Mesenchymal stem cell (in vitro differentiated cells and primary cell): ENCODE measurements around the gene AGPAT2.

Experiments used
- DNase-seq: peaks from one replicate; pipeline ENCODE4 v3.0.0-alpha.2; 2013
- H2AFZ ChIP-seq: one replicate; pipeline ENCODE4 v1.6.1; 2013; ENCODE audit warnings: low read depth, mild to moderate bottlenecking, control low read depth, inconsistent platforms, low read length, moderate library complexity
- H2AK5ac ChIP-seq: 2 replicates; pipeline ENCODE4 v1.6.1; 2013; ENCODE audit warnings: low read length, moderate library complexity, mild to moderate bottlenecking, inconsistent platforms; ENCODE audit not compliant: severe bottlenecking
- H2BK120ac ChIP-seq: one replicate; pipeline ENCODE4 v1.6.1; 2013; ENCODE audit warnings: low read depth, mild to moderate bottlenecking, inconsistent platforms, low read length, moderate library complexity
- H2BK12ac ChIP-seq, 2 experiments: one replicate each; pipeline ENCODE4 v1.6.1; 2013; ENCODE audit warnings: inconsistent platforms in 2 of 2, low read length in 2 of 2, mild to moderate bottlenecking in 2 of 2, moderate library complexity in 2 of 2, control low read depth in 1 of 2
- H2BK15ac ChIP-seq: one replicate; pipeline ENCODE4 v1.6.1; 2013; ENCODE audit warnings: mild to moderate bottlenecking, low read depth, inconsistent platforms; ENCODE audit not compliant: poor library complexity, severe bottlenecking
- H2BK5ac ChIP-seq: 2 replicates; pipeline ENCODE4 v1.6.1; 2013; ENCODE audit warnings: low read depth, mild to moderate bottlenecking, low read length, control low read depth, inconsistent platforms; ENCODE audit not compliant: poor library complexity, severe bottlenecking
- H3K14ac ChIP-seq, 2 experiments: one replicate each; pipeline ENCODE4 v1.6.1; 2013; ENCODE audit warnings: inconsistent platforms in 2 of 2, low read length in 2 of 2, control low read depth in 1 of 2, mild to moderate bottlenecking in 1 of 2, moderate library complexity in 1 of 2
- H3K18ac ChIP-seq, 2 experiments: one replicate each; pipeline ENCODE4 v1.6.1; 2013; ENCODE audit warnings: inconsistent platforms in 2 of 2, low read length in 2 of 2, control low read depth in 1 of 2, low read depth in 1 of 2, mild to moderate bottlenecking in 1 of 2
- H3K23ac ChIP-seq, 2 experiments: one replicate each; pipeline ENCODE4 v1.6.1; 2013; ENCODE audit warnings: inconsistent platforms in 2 of 2, low read length in 2 of 2, mild to moderate bottlenecking in 2 of 2, moderate library complexity in 2 of 2, control low read depth in 1 of 2
- H3K27ac ChIP-seq: 2 replicates; pipeline ENCODE4 v1.5.1; 2013; ENCODE audit warnings: mild to moderate bottlenecking, moderate library complexity, low read length, control low read depth, inconsistent platforms; ENCODE audit not compliant: poor library complexity, severe bottlenecking
- H3K27me3 ChIP-seq, 2 experiments: 2 replicates each; pipeline versions ENCODE4 v1.6.1 to v1.7.0; 2013; ENCODE audit warnings: low read length in 2 of 2, mild to moderate bottlenecking in 2 of 2, moderate library complexity in 2 of 2, control low read depth in 1 of 2, inconsistent platforms in 1 of 2; ENCODE audit not compliant: control insufficient read depth in 1 of 2, insufficient read depth in 1 of 2
- H3K36me3 ChIP-seq, 2 experiments: 2 replicates each; pipeline versions ENCODE4 v1.6.1 to v1.7.0; 2013; ENCODE audit warnings: low read length in 2 of 2, control low read depth in 1 of 2, inconsistent platforms in 1 of 2, low read depth in 1 of 2, mild to moderate bottlenecking in 1 of 2; ENCODE audit not compliant: insufficient read depth in 2 of 2, control insufficient read depth in 1 of 2
- H3K4ac ChIP-seq, 2 experiments: one replicate each; pipeline ENCODE4 v1.6.1; 2013; ENCODE audit warnings: inconsistent platforms in 2 of 2, low read length in 2 of 2, mild to moderate bottlenecking in 2 of 2, moderate library complexity in 2 of 2, control low read depth in 1 of 2, low read depth in 1 of 2
- H3K4me1 ChIP-seq: 2 replicates; pipeline ENCODE4 v1.6.1; 2013; ENCODE audit warnings: low read depth, low read length, control low read depth; ENCODE audit not compliant: control insufficient read depth, insufficient read depth
- H3K4me2 ChIP-seq: 2 replicates; pipeline ENCODE4 v1.6.1; 2013; ENCODE audit warnings: low read length, mild to moderate bottlenecking, inconsistent platforms; ENCODE audit not compliant: poor library complexity, severe bottlenecking
- H3K4me3 ChIP-seq, 2 experiments: 2 replicates each; pipeline versions ENCODE4 v1.5.1 to v1.7.0; 2013; ENCODE audit warnings: low read length in 2 of 2, mild to moderate bottlenecking in 2 of 2, control low read depth in 1 of 2, low read depth in 1 of 2; ENCODE audit not compliant: insufficient read depth in 1 of 2
- H3K79me1 ChIP-seq: replicated peaks from 2 replicates; pipeline ENCODE4 v1.6.1; 2013; ENCODE audit warnings: mild to moderate bottlenecking, control low read depth, low read length, inconsistent platforms; ENCODE audit not compliant: poor library complexity, severe bottlenecking
- H3K9ac ChIP-seq: 2 replicates; pipeline ENCODE4 v1.7.0; 2013; ENCODE audit warnings: mild to moderate bottlenecking, low read length, moderate library complexity
- H3K9me3 ChIP-seq: 2 replicates; pipeline ENCODE4 v1.7.0; 2013; ENCODE audit warnings: mild to moderate bottlenecking, low read length; ENCODE audit not compliant: control insufficient read depth
- H4K8ac ChIP-seq: one replicate; pipeline ENCODE4 v1.6.1; 2013; ENCODE audit warnings: inconsistent platforms, mild to moderate bottlenecking, low read length, moderate library complexity
- H4K91ac ChIP-seq: one replicate; pipeline ENCODE4 v1.6.1; 2013; ENCODE audit warnings: mild to moderate bottlenecking, low read length, inconsistent platforms
- WGBS: methylation state at CpG from one replicate; pipeline ENCODE4 v1.1.7; 2013; ENCODE audit warnings: mixed read lengths; 5-methylcytosine and 5-hydroxymethylcytosine counted together

The AGPAT2 gene

DNA sequence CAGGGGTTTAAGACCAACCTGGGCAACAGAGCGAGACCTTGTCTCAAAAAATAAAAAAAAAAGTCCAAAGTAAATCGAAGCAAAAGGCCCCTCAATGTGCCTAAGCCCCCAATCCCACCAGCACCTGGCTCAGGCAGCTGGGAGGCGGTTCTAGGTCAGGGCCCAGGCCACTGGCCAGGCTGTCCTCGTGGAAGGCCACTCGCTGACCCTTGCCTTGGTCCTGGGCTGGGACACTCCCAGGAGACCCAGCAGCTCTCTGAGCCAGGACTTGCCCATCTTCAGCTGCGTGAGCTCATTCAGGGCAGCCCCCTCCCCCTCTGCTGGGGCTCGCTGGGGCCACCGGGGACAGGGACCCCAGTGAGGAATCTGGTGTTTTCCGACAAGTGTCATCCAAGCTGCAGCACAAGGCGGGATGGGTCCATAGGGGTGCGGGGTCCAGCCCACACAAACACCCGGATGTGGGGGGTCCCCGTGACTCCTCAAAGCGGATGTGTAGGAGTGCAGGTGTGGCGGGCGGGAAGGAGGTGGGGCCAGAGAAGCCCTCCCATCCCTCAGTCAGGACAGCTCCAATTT is 4.0 kb downstream of the AGPAT2 start:
- Histone ChIP-seq H3K18ac (no peak overlapping the region), H3K79me1 (peaks cover 58% of the 10 kb centered on the region), H3K14ac (no peak overlapping the region), H2BK12ac (no peak overlapping the region), H3K4me3 (no peak overlapping the region), H2BK15ac (no peak overlapping the region), H3K4me1 (peaks cover 39% of the 10 kb centered on the region), H3K27me3 (no peaks in the 10 kb centered on the region), H3K9me3 (no peaks in the 10 kb centered on the region), H3K23ac (no peak overlapping the region), H2BK5ac (no peak overlapping the region), H3K4ac (no peak overlapping the region), H2AFZ (no peak overlapping the region), H4K8ac (no peak overlapping the region), H2BK120ac (no peak overlapping the region), H3K27ac (no peak overlapping the region), H3K9ac (no peak overlapping the region), H4K91ac (no peak overlapping the region), H3K36me3 (peaks cover 0 to 27% of the 10 kb centered on the region in 2 experiments), H3K4me2 (no peak overlapping the region), H2AK5ac (no peak overlapping the region)
- no peak for DNase-seq
- WGBS: 90% methylated on average over 16 of the region's 16 CpGs

DNA sequence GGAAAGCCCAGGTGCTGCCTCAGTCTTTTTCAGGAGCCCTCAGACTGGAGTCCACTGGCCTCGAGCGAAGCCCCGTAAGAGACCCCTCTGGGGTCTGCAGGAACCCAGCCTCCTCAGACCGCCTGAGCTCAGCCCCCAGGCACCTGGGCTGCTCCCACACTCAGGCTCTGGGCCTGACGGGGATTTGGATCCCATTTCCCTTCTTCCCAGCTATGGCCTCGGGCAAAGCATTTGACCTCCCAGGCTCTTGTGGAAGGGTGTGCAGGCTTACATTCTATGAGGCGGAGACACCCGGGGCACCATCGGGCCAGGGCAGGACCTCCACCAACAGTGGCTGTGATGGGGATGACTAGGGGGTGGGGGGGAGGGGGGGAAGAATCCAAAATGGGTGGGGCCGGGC is 4.5 kb downstream of the AGPAT2 start:
- H3K27ac ChIP-seq: no peak overlapping the region
- no peak overlapping the region for H3K4me3 ChIP-seq
- no peak overlapping the region for H3K18ac ChIP-seq
- H2BK15ac ChIP-seq: no peak overlapping the region
- no peak overlapping the region for H3K4me2 ChIP-seq
- peaks cover 62% of the 10 kb centered on the region for H3K79me1 ChIP-seq
- H3K4me1 ChIP-seq: peaks cover 37% of the 10 kb centered on the region
- no peak overlapping the region for H2BK5ac ChIP-seq
- H2BK12ac ChIP-seq: no peak overlapping the region
- WGBS: 88% methylated on average over 10 of the region's 10 CpGs
- no peak overlapping the region for H2AFZ ChIP-seq
- H3K14ac ChIP-seq: no peak overlapping the region
- peaks cover 0 to 27% of the 10 kb centered on the region in 2 experiments for H3K36me3 ChIP-seq
- no peak overlapping the region for H3K4ac ChIP-seq
- no peak for DNase-seq
- no peak overlapping the region for H2BK120ac ChIP-seq
- no peak overlapping the region for H4K91ac ChIP-seq
- H2AK5ac ChIP-seq: no peak overlapping the region
- no peak overlapping the region for H4K8ac ChIP-seq
- H3K23ac ChIP-seq: no peak overlapping the region
- H3K9ac ChIP-seq: no peak overlapping the region
- H3K9me3 ChIP-seq: no peaks in the 10 kb centered on the region
- H3K27me3 ChIP-seq: no peaks in the 10 kb centered on the region

DNA sequence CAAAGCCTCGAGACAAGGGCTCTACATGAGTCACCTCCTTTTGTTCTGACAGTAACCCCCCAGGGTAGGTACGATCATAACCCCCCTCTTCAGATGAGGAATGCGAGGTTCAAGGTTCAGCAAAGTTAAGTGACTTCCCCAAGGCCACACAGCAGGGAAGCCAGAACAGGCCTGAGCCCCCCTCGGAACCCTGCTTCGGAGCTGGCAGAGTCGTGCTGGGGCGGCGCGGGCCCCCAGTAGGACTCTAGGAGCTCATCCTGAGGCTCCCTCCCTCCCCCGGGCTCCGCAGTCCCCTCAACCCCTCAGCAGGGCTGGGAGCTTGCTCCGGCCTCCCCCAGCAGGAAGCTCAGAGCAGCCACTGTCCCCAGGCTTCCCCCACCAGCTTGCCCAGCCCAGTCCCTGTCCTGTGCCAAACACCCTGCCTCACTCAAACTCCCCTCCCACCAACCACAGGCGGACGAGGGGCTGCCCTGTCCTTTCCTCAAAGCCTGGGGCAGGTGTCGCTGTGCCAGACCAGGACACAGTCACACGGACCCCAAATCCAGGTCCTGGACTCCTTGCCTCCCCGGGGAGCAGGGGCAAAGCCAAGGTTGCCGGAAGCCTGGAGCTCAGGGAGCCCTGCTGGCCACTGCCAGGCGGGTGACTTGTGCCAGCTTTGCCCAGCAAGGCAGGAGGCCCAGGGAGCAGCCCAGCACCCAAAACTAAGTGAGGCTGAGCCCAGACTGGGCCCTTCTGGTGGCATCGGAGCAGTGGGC is 5.1 kb downstream of the AGPAT2 start:
- H3K4me1 ChIP-seq: peaks cover 34% of the 10 kb centered on the region
- no peak overlapping the region for H4K91ac ChIP-seq
- no peak for DNase-seq
- no peak overlapping the region for H4K8ac ChIP-seq
- no peak overlapping the region for H2BK120ac ChIP-seq
- no peak overlapping the region for H2AFZ ChIP-seq
- peak overlapping the region in 1 of 2 experiments; percentile 71 for H3K14ac ChIP-seq
- H2BK15ac ChIP-seq: no peak overlapping the region
- H2AK5ac ChIP-seq: no peak overlapping the region
- no peaks in the 10 kb centered on the region for H3K9me3 ChIP-seq
- H3K27ac ChIP-seq: no peak overlapping the region
- no peak overlapping the region for H3K4me3 ChIP-seq
- no peak overlapping the region for H3K18ac ChIP-seq
- peaks cover 63% of the 10 kb centered on the region for H3K79me1 ChIP-seq
- no peak overlapping the region for H3K4me2 ChIP-seq
- H2BK5ac ChIP-seq: no peak overlapping the region
- H3K23ac ChIP-seq: peak overlapping the region in 1 of 2 experiments; percentile 42
- 91% methylated on average over 20 of the region's 20 CpGs for WGBS
- no peak overlapping the region for H3K9ac ChIP-seq
- peaks cover 0 to 31% of the 10 kb centered on the region in 2 experiments for H3K36me3 ChIP-seq
- H3K4ac ChIP-seq: no peak overlapping the region
- no peak overlapping the region for H2BK12ac ChIP-seq
- no peaks in the 10 kb centered on the region for H3K27me3 ChIP-seq

DNA sequence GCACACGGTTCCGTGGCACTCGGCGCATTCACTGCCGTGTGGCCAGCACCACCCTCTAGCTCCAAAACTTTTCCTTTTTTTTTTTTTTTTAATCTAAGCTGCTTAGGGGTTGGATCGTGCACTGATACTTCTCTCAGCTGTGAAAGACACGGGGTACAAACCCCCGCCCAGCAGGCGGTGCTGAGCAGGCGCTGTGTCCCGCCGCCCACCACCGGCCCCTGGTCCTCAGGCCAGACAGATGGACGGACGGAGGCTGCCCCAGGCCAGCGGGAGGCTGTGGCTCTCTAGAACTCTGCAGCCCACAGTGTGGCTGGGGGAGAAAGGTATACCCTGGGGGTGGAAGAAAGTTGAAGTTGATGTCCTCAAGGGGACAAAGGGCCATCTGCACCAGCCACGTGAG is 6.2 kb downstream of the AGPAT2 start:
- no peak overlapping the region for H3K18ac ChIP-seq
- no peak overlapping the region for H3K23ac ChIP-seq
- no peak overlapping the region for H3K4me3 ChIP-seq
- peaks cover 5 to 42% of the 10 kb centered on the region in 2 experiments for H3K36me3 ChIP-seq
- no peak overlapping the region for H3K4ac ChIP-seq
- H3K14ac ChIP-seq: no peak overlapping the region
- WGBS: 95% methylated on average over 17 of the region's 17 CpGs
- H3K27me3 ChIP-seq: no peaks in the 10 kb centered on the region
- H2BK5ac ChIP-seq: no peak overlapping the region
- no peak overlapping the region for H2BK15ac ChIP-seq
- H2AK5ac ChIP-seq: no peak overlapping the region
- H3K9ac ChIP-seq: no peak overlapping the region
- no peak overlapping the region for H4K91ac ChIP-seq
- peaks cover 61% of the 10 kb centered on the region for H3K79me1 ChIP-seq
- no peak overlapping the region for H3K27ac ChIP-seq
- no peak overlapping the region for H2BK120ac ChIP-seq
- DNase-seq: no peak
- H2AFZ ChIP-seq: no peak overlapping the region
- H3K4me1 ChIP-seq: peaks cover 28% of the 10 kb centered on the region
- H3K4me2 ChIP-seq: no peak overlapping the region
- H2BK12ac ChIP-seq: no peak overlapping the region
- no peaks in the 10 kb centered on the region for H3K9me3 ChIP-seq
- H4K8ac ChIP-seq: no peak overlapping the region
